SKM-1 treated with dmso at 0.1 percent for 144 hours (cell line): ENCODE measurements around the gene RAB19.
"Not testable (repeated sequence)": the region's sequence is repeated elsewhere in the genome, so short reads cannot be mapped to it uniquely, and the experiment has no call there.

Experiments
- DNase-seq: peaks from one replicate; lab custom pipeline; 2025; ENCODE audit not compliant: unreplicated experiment; lab: John Stamatoyannopoulos, UW

RAB19 gene

GRCh38 chr7:140453273-140453672 lies 49.4 kb downstream of the RAB19 start:
- no peak for DNase-seq

DNA sequence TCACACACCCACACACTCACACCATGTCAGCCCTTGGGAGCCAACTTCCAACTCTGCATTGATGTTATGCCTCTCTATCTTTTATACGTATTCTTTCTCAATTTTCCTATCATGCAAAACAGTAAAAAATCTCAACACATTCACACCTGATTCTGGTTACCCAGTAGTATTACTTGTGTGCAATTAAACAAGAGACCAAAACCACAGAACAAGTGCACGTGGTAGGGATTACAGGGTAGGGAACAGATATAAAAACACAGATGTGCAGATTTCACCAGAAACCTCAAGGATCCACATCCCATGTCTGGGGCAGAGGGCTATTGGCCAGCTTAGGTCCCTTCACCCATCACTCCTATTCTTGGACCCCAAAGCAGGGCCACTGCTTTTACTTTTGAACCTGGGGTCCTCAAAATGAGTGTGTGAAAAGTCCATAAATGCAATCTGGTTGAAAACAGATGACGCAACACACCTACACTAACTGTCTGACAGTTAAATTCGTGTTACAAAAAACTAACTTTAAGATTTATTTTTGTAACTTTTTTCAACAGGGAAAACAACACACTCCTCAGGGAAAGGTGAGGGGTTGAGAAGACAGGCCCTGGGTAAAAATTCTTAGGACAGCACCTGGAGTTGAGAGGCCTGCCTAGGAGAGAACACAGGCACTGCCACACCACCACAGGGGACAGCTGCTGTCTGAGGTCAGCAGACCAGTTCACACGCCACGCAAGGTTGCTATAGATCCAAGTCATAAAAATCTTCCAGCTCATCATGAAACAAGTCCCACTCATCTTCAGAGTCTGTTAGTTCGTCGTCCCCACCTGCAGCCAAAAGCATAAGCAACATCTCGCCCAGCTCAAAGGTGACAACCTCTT lies 50.2 kb downstream of the RAB19 start:
- DNase-seq: not testable (repeated sequence)

DNA sequence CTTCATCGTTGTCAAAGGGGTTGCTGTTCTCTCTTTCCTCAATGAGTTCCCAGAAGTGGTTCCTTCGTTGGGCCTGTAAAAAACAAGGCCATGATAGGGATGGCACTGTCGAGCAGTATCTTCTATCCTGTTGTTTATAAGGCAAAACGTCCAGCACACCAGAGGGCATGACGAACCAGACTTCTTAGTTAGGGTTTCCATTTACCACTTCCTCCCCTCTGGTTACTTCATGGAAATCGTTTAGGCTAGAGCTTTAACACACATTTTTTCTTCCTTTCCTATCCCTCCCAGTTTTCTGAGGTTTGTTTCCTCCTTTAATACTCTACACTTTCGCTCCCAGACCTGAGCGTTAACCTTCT lies 50.8 kb downstream of the RAB19 start:
- no peak for DNase-seq

- DNase-seq: no peak
These were observed 51.9 kb downstream of the RAB19 start for GRCh38 chr7:140455743-140456142.

DNA sequence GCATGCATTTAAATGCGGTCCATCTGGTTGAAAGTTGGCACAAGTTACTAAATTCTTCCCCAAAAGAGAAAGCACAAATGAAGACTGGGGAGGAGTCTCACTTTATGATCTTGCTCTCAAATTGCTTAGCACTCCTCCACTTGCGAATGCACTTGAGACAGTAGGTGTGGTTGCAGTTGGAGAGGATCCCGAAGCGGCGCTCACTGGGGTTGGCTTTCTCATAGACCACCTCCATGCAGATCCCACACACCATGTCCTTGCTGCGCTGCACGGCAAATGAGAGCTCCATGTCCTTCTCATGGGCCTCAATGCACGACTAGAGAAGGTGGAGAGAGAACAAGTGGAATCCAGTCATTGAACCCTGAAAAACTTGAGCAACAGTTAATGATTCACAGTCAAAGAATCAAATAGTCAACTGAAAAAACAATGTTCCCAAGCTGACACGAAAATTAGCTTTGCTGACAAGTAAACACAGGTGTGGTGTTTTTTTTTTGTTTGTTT lies 52.7 kb downstream of the RAB19 start:
- DNase-seq: no peak

DNA sequence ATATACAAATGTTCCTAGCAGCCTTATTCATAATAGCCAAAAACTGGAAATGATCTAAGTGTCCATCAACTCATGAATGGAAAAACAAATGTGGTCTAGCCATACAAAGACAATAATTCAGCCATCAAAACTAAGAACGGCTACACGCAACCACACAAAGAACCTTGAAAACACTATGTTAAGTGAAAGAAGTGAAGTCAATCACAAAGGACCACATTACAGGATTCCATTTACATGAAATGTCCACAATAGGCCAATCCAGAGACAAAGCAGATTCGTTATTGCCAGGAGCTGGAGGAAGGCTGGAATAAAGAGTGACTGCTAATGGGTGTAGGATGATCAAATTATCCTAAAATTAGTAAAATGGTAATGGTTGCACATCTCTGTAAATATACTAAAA lies 54.3 kb downstream of the RAB19 start:
- no peak for DNase-seq

GRCh38 chr7:140458916-140459315 lies 55.1 kb downstream of the RAB19 start:
- no peak for DNase-seq

DNA sequence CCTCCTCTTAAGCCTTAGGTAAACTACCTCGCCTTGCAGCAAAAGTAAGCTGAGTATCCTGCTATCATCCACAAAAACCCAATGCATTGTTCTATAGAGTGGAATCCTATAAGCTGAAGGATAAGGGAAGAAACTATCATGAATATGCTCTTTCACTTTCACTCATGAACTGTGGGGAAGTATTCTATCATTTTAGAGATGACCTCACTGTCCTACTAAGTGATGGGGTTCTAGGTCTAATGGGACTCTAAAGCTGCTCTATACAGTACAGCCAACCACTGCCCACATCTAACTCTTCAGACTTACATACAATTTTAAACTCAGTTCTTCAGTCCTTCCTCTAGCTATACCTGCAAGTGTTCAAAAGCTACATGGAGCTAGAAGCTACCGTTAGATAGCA lies 59.3 kb downstream of the RAB19 start:
- no peak for DNase-seq

DNA sequence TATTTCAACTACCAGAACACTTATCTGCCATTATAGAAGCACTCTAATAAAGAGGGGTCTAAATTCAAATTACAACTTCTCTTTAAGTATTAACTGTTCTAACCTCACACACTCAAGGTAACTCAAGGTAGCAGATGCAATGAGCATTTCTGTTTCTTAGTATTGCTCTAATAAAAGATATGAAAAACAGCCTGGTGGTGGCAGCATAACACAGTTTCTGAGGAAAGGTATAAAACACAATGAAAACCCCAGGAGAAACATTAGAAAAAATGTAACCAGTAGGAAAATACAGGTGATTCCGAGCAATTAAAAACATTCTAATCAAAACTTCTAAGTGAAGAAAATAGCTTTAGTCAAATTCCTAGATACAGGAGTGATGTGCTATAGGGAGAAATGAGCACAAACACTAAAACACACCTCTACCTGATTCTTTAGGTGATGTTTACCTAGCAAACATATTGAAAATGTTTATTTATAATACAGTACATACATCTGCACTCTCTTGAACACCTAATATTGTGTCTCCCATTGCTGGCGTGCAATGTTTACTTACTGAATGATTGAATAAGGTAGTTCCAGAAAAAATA lies 72.0 kb downstream of the RAB19 start:
- peak; percentile 18 for DNase-seq

DNA sequence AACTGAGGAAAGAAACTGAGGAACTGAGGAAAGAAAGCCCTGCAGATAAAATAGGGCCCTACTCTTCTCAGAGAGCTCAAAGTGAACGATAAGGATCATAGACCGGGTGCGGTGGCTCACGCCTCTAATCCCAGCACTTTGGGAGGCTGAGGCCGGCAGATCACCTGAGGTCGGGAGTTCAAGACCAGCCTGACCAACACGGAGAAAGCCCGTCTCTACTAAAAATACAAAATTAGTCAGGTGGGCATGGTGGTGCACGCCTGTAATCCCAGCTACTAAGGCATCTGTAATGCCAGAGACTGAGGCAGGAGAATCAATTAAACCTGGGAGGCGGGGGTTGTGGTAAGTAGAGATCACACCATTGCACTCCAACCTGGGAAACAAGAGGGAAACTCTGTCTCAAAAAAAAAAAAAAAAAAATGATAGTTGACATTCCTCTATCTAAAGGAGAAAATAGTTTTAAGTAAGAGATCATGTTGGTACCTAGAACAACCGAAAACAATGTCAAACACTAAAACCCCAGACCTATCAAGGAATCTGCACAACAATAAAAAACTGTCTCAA lies 72.9 kb downstream of the RAB19 start:
- no peak for DNase-seq
